T-helper 1 cell treated with Interleukin-12 subunit alpha and Interleukin-12 subunit beta and Interleukin-4 antibody, amounts not matched to agents 30 μg/mL and 1 μg/mL, for 36 hours (primary cell): ENCODE data around the gene GNAS.
A peak's percentile ranks its signal among the peaks of the same experiment; 100 is the strongest.

ENCODE experiments used
- H3K27ac Mint-ChIP-seq: one replicate; pipeline ENCODE4 v1.8.0; 2021; ENCODE audit warnings: mild to moderate bottlenecking, mixed read lengths
- H3K27me3 Mint-ChIP-seq: one replicate; pipeline ENCODE4 v1.8.0; 2021; ENCODE audit warnings: low read depth, mixed read lengths
- H3K36me3 Mint-ChIP-seq: one replicate; pipeline ENCODE4 v1.8.0; 2021; ENCODE audit warnings: low read depth, mixed read lengths
- H3K4me1 Mint-ChIP-seq: one replicate; pipeline ENCODE4 v1.8.0; 2021; ENCODE audit warnings: low read depth, mixed read lengths
- H3K4me3 Mint-ChIP-seq: one replicate; pipeline ENCODE4 v1.8.0; 2021; ENCODE audit warnings: mild to moderate bottlenecking, moderate library complexity, mixed read lengths
- H3K9me3 Mint-ChIP-seq: one replicate; pipeline ENCODE4 v1.8.0; 2021; ENCODE audit warnings: mixed read lengths

The GNAS gene

GRCh38 chr20:58854638-58855471 is 2.3 kb downstream of the GNAS start:
- peak overlapping the region; percentile 10 for H3K4me3 Mint-ChIP-seq
- H3K27ac Mint-ChIP-seq, result no peak overlapping the region
- no peaks in the 10 kb centered on the region for H3K9me3 Mint-ChIP-seq
- H3K27me3 Mint-ChIP-seq, result peaks cover 76% of the 10 kb centered on the region
- H3K36me3 Mint-ChIP-seq, result no peaks in the 10 kb centered on the region
- peaks cover 14% of the 10 kb centered on the region for H3K4me1 Mint-ChIP-seq

GRCh38 chr20:58855506-58856389 is 3.2 kb downstream of the GNAS start:
- peaks cover 13% of the 10 kb centered on the region for H3K4me1 Mint-ChIP-seq
- no peaks in the 10 kb centered on the region for H3K36me3 Mint-ChIP-seq
- H3K9me3 Mint-ChIP-seq, result no peaks in the 10 kb centered on the region
- no peak overlapping the region for H3K27ac Mint-ChIP-seq
- H3K27me3 Mint-ChIP-seq, result peaks cover 76% of the 10 kb centered on the region
- peak overlapping the region; percentile 10 for H3K4me3 Mint-ChIP-seq

- peaks cover 62% of the 10 kb centered on the region for H3K27me3 Mint-ChIP-seq
- no peaks in the 10 kb centered on the region for H3K36me3 Mint-ChIP-seq
- no peak overlapping the region for H3K27ac Mint-ChIP-seq
- H3K9me3 Mint-ChIP-seq, result no peaks in the 10 kb centered on the region
- no peaks in the 10 kb centered on the region for H3K4me1 Mint-ChIP-seq
- H3K4me3 Mint-ChIP-seq, result no peak overlapping the region
These were observed 10.7 kb downstream of the GNAS start for GRCh38 chr20:58863044-58863790.

DNA sequence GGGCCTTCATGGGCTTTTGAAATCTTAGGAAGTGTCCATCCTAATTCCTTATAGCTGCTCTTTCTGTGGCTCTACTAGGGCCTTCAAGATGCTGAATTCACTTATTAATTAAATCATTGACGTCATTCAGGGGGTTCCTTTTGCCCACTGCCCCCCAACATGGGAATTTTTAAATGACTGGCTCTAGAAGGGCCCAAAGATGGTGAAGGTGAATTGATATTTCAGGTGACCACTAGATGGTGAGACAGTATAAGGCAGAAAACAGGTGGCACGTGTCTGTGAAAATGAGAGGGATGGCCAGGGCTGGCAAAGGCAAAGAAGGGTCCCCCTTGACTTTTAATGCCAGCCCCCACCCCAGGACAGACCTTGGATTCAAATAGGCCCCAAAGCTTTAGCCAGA is 11.8 kb downstream of the GNAS start:
- H3K27me3 Mint-ChIP-seq, result peaks cover 52% of the 10 kb centered on the region
- H3K4me1 Mint-ChIP-seq, result no peaks in the 10 kb centered on the region
- H3K4me3 Mint-ChIP-seq, result no peak overlapping the region
- H3K9me3 Mint-ChIP-seq, result no peaks in the 10 kb centered on the region
- no peaks in the 10 kb centered on the region for H3K36me3 Mint-ChIP-seq
- H3K27ac Mint-ChIP-seq, result no peak overlapping the region

DNA sequence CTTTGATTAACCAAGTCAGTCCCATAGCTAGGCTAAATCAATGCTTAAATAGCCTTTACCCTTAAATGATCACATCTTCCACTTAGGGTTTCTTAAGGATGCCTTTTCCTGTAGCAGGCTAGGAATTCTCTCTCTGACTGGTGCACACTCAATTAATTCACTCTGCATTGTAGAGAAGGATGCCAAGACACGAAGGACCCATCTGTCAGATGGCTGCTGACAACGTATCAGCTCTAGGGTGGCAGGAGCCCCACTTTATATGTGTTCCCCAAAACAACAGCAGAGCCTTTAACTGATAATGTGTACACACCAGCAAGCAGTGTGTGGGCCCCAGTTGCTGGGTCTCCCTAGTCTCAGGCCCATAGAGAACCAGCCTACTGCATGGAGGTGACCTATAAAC is 13.3 kb downstream of the GNAS start:
- Mint-ChIP-seq H3K36me3 (no peaks in the 10 kb centered on the region), H3K4me3 (no peak overlapping the region), H3K4me1 (peaks cover 6% of the 10 kb centered on the region), H3K27me3 (peaks cover 47% of the 10 kb centered on the region), H3K27ac (no peak overlapping the region), H3K9me3 (no peaks in the 10 kb centered on the region)

DNA sequence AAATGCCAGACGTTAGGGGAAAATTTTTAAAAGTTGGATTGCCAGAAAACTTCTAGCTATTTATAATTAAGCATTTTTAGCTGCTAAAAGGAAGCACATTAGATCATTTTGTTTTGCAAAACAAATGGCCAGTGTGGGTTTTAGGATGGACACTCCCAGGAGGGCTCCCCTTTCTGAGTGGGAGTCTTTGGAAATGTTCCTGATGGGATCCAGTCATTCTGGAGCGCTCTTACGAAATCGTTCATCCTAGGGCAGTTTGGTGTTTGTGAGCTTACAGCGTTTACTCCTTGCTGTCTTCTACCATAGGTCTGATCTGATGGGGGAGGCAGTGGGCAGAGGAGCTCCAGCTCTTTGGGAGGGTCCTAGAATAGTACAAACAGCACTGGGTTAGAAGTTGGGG is 14.7 kb downstream of the GNAS start:
- Mint-ChIP-seq H3K4me3 (no peak overlapping the region), H3K9me3 (no peaks in the 10 kb centered on the region)

GRCh38 chr20:58868795-58869194 is 16.3 kb downstream of the GNAS start:
- H3K4me1 Mint-ChIP-seq, result peaks cover 10% of the 10 kb centered on the region

More for the DNA sequence above, 14.7 kb downstream of the GNAS start:
- Mint-ChIP-seq H3K27me3 (peaks cover 43% of the 10 kb centered on the region), H3K27ac (no peak overlapping the region), H3K36me3 (no peaks in the 10 kb centered on the region), H3K4me1 (peaks cover 9% of the 10 kb centered on the region)

GRCh38 chr20:58869662-58870227 is 17.2 kb downstream of the GNAS start:
- peaks cover 30% of the 10 kb centered on the region for H3K27me3 Mint-ChIP-seq
- no peaks in the 10 kb centered on the region for H3K9me3 Mint-ChIP-seq
- H3K4me1 Mint-ChIP-seq, result peaks cover 10% of the 10 kb centered on the region
- H3K27ac Mint-ChIP-seq, result no peak overlapping the region
- H3K4me3 Mint-ChIP-seq, result no peak overlapping the region
- no peaks in the 10 kb centered on the region for H3K36me3 Mint-ChIP-seq

More at GRCh38 chr20:58868795-58869194, 16.3 kb downstream of the GNAS start:
- Mint-ChIP-seq H3K27me3 (peaks cover 30% of the 10 kb centered on the region), H3K9me3 (no peaks in the 10 kb centered on the region), H3K27ac (no peak overlapping the region), H3K36me3 (no peaks in the 10 kb centered on the region), H3K4me3 (no peak overlapping the region)

GRCh38 chr20:58870293-58871014 is 17.9 kb downstream of the GNAS start:
- Mint-ChIP-seq H3K27me3 (peaks cover 30% of the 10 kb centered on the region), H3K9me3 (no peaks in the 10 kb centered on the region), H3K27ac (no peak overlapping the region)

GRCh38 chr20:58871533-58872102 is 19.1 kb downstream of the GNAS start:
- peaks cover 10% of the 10 kb centered on the region for H3K4me1 Mint-ChIP-seq
- H3K27me3 Mint-ChIP-seq, result peaks cover 19% of the 10 kb centered on the region
- no peaks in the 10 kb centered on the region for H3K9me3 Mint-ChIP-seq
- no peak overlapping the region for H3K27ac Mint-ChIP-seq
- H3K4me3 Mint-ChIP-seq, result no peak overlapping the region
- H3K36me3 Mint-ChIP-seq, result no peaks in the 10 kb centered on the region

More at GRCh38 chr20:58870293-58871014, 17.9 kb downstream of the GNAS start:
- Mint-ChIP-seq H3K36me3 (no peaks in the 10 kb centered on the region), H3K4me1 (peaks cover 10% of the 10 kb centered on the region), H3K4me3 (no peak overlapping the region)

DNA sequence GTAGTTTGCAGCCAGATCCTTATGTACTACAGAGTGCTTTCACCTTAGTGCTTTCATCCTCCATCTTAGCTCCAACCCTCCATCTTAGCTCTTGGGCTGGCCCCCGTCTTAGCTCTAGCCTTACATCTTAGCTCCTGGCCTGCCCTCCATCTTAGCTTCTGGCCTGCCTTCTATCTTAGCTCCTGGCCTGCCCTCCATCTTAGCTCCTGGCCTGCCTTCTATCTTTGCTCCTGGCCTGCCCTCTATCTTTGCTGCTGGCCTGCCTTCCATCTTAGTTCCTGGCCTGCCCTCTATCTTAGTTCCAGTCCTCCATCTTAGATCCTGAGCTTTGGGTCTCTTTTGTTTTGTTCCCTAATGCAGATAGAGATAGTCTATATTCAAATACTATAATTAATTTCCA is 22.0 kb downstream of the GNAS start:
- Mint-ChIP-seq H3K27ac (no peak overlapping the region), H3K4me3 (no peak overlapping the region), H3K4me1 (peaks cover 31% of the 10 kb centered on the region), H3K36me3 (peaks cover 4% of the 10 kb centered on the region), H3K27me3 (peaks cover 8% of the 10 kb centered on the region), H3K9me3 (no peaks in the 10 kb centered on the region)

- H3K4me1 Mint-ChIP-seq, result peaks cover 34% of the 10 kb centered on the region
- H3K36me3 Mint-ChIP-seq, result peaks cover 4% of the 10 kb centered on the region
- H3K27ac Mint-ChIP-seq, result no peak overlapping the region
- no peaks in the 10 kb centered on the region for H3K9me3 Mint-ChIP-seq
- peaks cover 8% of the 10 kb centered on the region for H3K27me3 Mint-ChIP-seq
- no peak overlapping the region for H3K4me3 Mint-ChIP-seq
These were observed 22.6 kb downstream of the GNAS start for GRCh38 chr20:58875111-58875510.

GRCh38 chr20:58875541-58876134 is 23.1 kb downstream of the GNAS start:
- Mint-ChIP-seq H3K27ac (no peak overlapping the region), H3K4me3 (no peak overlapping the region)

More at GRCh38 chr20:58875541-58876134, 23.1 kb downstream of the GNAS start:
- Mint-ChIP-seq H3K27me3 (peaks cover 8% of the 10 kb centered on the region), H3K9me3 (no peaks in the 10 kb centered on the region), H3K36me3 (peaks cover 4% of the 10 kb centered on the region), H3K4me1 (peaks cover 30% of the 10 kb centered on the region)
